Endothelial cell of umbilical vein (primary cell): ENCODE results near the gene PYM1. TPM values are rescaled to one million over a fixed set of nuclear protein-coding genes. Genes with fewer than 3 reads are reported as not detected.

Source experiments
- BruUV-seq: library from RNA; stranded (reverse); fragments of 400-500 nt; replicated peaks from 2 replicates; lab custom pipeline; 2021; lab: Mats Ljungman, UMichigan
- CTCF ChIA-PET: fragments of 300-600, 350-600 bp; sonication (Branson Sonifier 250); formaldehyde crosslinking; loops from one replicate; lab custom pipeline; 2021; ENCODE audit warnings: antibody characterized with exemption, inconsistent platforms; lab: Charles Lee
- POLR2A ChIA-PET: fragments of 300-600, 350-600 bp; sonication (Branson Sonifier 250); formaldehyde crosslinking; loops from one replicate; lab custom pipeline; 2021; ENCODE audit warnings: antibody characterized with exemption, inconsistent platforms; lab: Charles Lee
- DNase-seq: peaks from one replicate; pipeline ENCODE4 v3.0.0-alpha.2; 2011; ENCODE audit warnings: low read depth, low spot score
- FAIRE-seq: peaks from 2 replicates; lab custom pipeline; 2011; peaks lifted over from hg19 to GRCh38; lab: Jason Lieb, UNC
- H2AFZ ChIP-seq: 2 replicates; pipeline ENCODE4 v1.6.0; 2012; ENCODE audit warnings: low read depth, low read length, control low read depth, inconsistent platforms
- H3K27ac ChIP-seq: 2 replicates; pipeline ENCODE4 v1.5.1; 2011; ENCODE audit warnings: low read depth, mild to moderate bottlenecking, control low read depth, low read length, moderate library complexity; ENCODE audit not compliant: insufficient read depth
- H3K27me3 ChIP-seq, 2 experiments: 2 replicates each; pipeline versions ENCODE4 v1.6.0 to v1.6.1; 2011; ENCODE audit warnings: low read length in 2 of 2, mixed read lengths in 1 of 2; ENCODE audit not compliant: control insufficient read depth in 2 of 2, insufficient read depth in 2 of 2
- H3K36me3 ChIP-seq, 2 experiments: 2 replicates in 1 of 2; 3 replicates in 1 of 2; pipeline ENCODE4 v1.5.1; 2011; ENCODE audit warnings: low read length in 2 of 2, mild to moderate bottlenecking in 1 of 2, moderate library complexity in 1 of 2; ENCODE audit not compliant: control insufficient read depth in 2 of 2, insufficient read depth in 2 of 2; ENCODE audit errors: extremely low read depth in 1 of 2
- H3K4me1 ChIP-seq: 3 replicates; pipeline ENCODE4 v1.5.1; 2011; ENCODE audit warnings: mild to moderate bottlenecking, low read length; ENCODE audit not compliant: control insufficient read depth, insufficient read depth; ENCODE audit errors: extremely low read depth
- H3K4me2 ChIP-seq: 2 replicates; pipeline ENCODE4 v1.6.1; 2011; ENCODE audit warnings: low read length, control low read depth, mixed read lengths; ENCODE audit not compliant: insufficient read depth
- H3K4me3 ChIP-seq, 3 experiments: fragments of 200-600 bp in 1 of 3; sonication (generic), shearing (Covaris generic) in 1 of 3; replicated peaks in 1 of 3; 2 replicates each; pipeline ENCODE4 v1.5.1; 2011 to 2016; ENCODE audit warnings: control low read depth in 3 of 3, low read length in 3 of 3, mild to moderate bottlenecking in 2 of 3, inconsistent platforms in 1 of 3, low read depth in 1 of 3, moderate library complexity in 1 of 3; ENCODE audit not compliant: insufficient read depth in 1 of 3
- H3K79me2 ChIP-seq: 2 replicates; pipeline ENCODE4 v1.6.0; 2012; ENCODE audit warnings: low read length, inconsistent platforms; ENCODE audit not compliant: control insufficient read depth, insufficient read depth
- H3K9ac ChIP-seq: replicated peaks from 2 replicates; pipeline ENCODE3; 2011; ENCODE audit warnings: low read length, control low read depth; ENCODE audit not compliant: insufficient read depth; ENCODE audit errors: extremely low read depth
- H3K9me1 ChIP-seq: replicated peaks from 3 replicates; pipeline ENCODE4 v1.6.0; 2011; ENCODE audit warnings: mild to moderate bottlenecking, low read length; ENCODE audit not compliant: control insufficient read depth, insufficient read depth; ENCODE audit errors: extremely low read depth
- H3K9me3 ChIP-seq: replicated peaks from 2 replicates; pipeline ENCODE4 v1.5.1; 2012; ENCODE audit warnings: low read length, inconsistent platforms; ENCODE audit not compliant: control insufficient read depth, insufficient read depth
- H4K20me1 ChIP-seq: replicated peaks from 2 replicates; pipeline ENCODE3; 2011; ENCODE audit warnings: mild to moderate bottlenecking, low read length; ENCODE audit not compliant: control insufficient read depth, insufficient read depth; ENCODE audit errors: extremely low read depth
- EZH2 ChIP-seq: IDR thresholded peaks from 2 replicates; pipeline ENCODE4 v1.6.1; 2012; ENCODE audit warnings: borderline replicate concordance, low read depth, mild to moderate bottlenecking, moderate library complexity, low read length, inconsistent platforms; ENCODE audit not compliant: severe bottlenecking
- FOS ChIP-seq: IDR thresholded peaks from 2 replicates; pipeline ENCODE4 v1.6.1; 2011; ENCODE audit warnings: mild to moderate bottlenecking, low read length, moderate library complexity, borderline replicate concordance; ENCODE audit not compliant: insufficient read depth
- GATA2 ChIP-seq: IDR thresholded peaks from 2 replicates; pipeline ENCODE4 v1.7.0; 2011; ENCODE audit warnings: low read depth, mild to moderate bottlenecking, moderate library complexity, mixed read lengths, low read length; ENCODE audit not compliant: insufficient read length, insufficient read depth
- JUN ChIP-seq: IDR thresholded peaks from 2 replicates; pipeline ENCODE4 v1.6.1; 2011; ENCODE audit warnings: borderline replicate concordance, low read depth; ENCODE audit not compliant: insufficient read length, insufficient read depth
- MYC ChIP-seq: IDR thresholded peaks from one replicate; pipeline ENCODE4 v1.6.1; 2011; ENCODE audit warnings: mild to moderate bottlenecking, low read depth, low read length
- POLR2A ChIP-seq: IDR thresholded peaks from 2 replicates; pipeline ENCODE4 v1.6.1; 2012; ENCODE audit warnings: low read depth, mild to moderate bottlenecking, control low read depth, low read length
- POLR2AphosphoS5 ChIP-seq: IDR thresholded peaks from 2 replicates; pipeline ENCODE4 v1.6.1; 2012; ENCODE audit warnings: low read depth, mild to moderate bottlenecking, control low read depth, low read length, moderate library complexity; ENCODE audit not compliant: insufficient read depth
- dilution Hi-C: fragments of 300-500 bp; cut with MboI; formaldehyde crosslinking; loops from one replicate; pipeline ENCODE4 v1.15.0; 2019; ENCODE audit warnings: low sequenced_read_pairs; ENCODE audit not compliant: extremely low pct_ligation_motif_present
- intact Hi-C: fragments of 100-400 bp; cut with micrococcal nuclease; formaldehyde crosslinking; loops from one replicate; pipeline ENCODE4 v1.10.0; 2022
- polyA plus RNA-seq, 4 experiments: library from polyadenylated mRNA; depleted of rRNA in 3 of 4; stranded (reverse) in 3 of 4; unstranded in 1 of 4; fragments of >200 nt; gene quantifications; 2 replicates each; pipeline versions ENCODE4 v1.2.1 to v1.2.3, GENCODE V29; 2011 to 2012; ENCODE audit warnings: missing spikeins in 1 of 4
- total RNA-seq: library from RNA; stranded (reverse); gene quantifications from 2 replicates; pipeline ENCODE4 v1.2.3, GENCODE V29; 2021
- TF ChIP-seq, protein P1 (sequence below): IDR thresholded peaks from 2 replicates; pipeline ENCODE4 v1.6.1; 2011; ENCODE audit not compliant: insufficient read depth, insufficient read length
- TF ChIP-seq, protein P2 (sequence below), 2 donors: IDR thresholded peaks; 1 replicate in 1 of 2; 2 replicates in 1 of 2; pipeline ENCODE4 v1.5.1; 2011; ENCODE audit warnings: low read length in 2 of 2, mild to moderate bottlenecking in 2 of 2, moderate library complexity in 2 of 2, control low read depth in 1 of 2, inconsistent platforms in 1 of 2, low read depth in 1 of 2; ENCODE audit not compliant: insufficient read depth in 1 of 2; ENCODE audit errors: extremely low read depth in 1 of 2

The PYM1 gene
- total and polyA plus RNA-seq, 2 donors (not counting 3 experiments of a cell fraction or from before 2014, with no cell fraction given): 18.7 to 23.5 TPM

DNA sequence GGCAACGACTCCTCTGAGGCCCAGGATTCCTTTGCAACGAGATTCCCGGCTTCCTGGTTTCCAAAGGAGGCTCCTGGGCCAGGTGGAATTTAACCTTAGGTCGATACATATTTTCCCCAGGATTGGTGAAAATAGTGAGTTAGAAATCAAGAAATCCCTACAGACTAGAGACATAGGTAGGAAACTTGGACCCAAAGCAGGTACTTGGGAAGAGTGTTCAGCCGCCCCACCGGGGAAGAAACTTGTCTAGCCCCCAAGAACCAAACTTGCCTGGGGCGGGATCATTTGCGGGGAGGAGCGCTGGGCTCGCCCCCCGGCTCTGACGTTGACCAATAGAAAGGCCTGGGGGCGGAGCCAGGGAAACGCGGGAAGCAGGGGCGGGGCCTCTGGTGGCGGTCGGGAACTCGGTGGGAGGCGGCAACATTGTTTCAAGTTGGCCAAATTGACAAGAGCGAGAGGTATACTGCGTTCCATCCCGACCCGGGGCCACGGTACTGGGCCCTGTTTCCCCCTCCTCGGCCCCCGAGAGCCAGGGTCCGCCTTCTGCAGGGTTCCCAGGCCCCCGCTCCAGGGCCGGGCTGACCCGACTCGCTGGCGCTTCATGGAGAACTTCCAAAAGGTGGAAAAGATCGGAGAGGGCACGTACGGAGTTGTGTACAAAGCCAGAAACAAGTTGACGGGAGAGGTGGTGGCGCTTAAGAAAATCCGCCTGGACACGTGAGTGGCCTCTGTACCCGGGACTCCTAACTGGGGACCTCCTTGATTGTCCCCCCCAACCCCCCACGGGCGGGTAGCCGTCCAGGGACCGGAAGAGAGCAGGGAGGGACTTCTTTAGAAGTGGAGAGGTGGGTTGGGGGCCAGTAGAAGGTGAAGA is 39.0 kb upstream of the PYM1 start, which contains the start of gene CDK2:
CDK2 (plus strand) TSS at position 423 of the 874 bp plus-strand sequence; CDS start at position 602, 179 bp downstream.
- dilution Hi-C loops (no loop called here), intact Hi-C loops (no loop called here)
- no peaks in the 10 kb centered on the region for H3K9me3 ChIP-seq
- H4K20me1 ChIP-seq: no peaks in the 10 kb centered on the region
- TF ChIP-seq MYC (no peak), POLR2AphosphoS5 (peak; percentile 76), POLR2A (peak; percentile 85)
- TF ChIP-seq, protein P1, sequence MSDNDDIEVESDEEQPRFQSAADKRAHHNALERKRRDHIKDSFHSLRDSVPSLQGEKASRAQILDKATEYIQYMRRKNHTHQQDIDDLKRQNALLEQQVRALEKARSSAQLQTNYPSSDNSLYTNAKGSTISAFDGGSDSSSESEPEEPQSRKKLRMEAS: no peak
- H3K9ac ChIP-seq: peak within 1 kb of the TSS; percentile 85
- FAIRE-seq (peak; percentile 91), DNase-seq (peak; percentile 89)
- peak within 1 kb of the TSS; percentile 51 for H3K27ac ChIP-seq
- H3K36me3 ChIP-seq: peaks cover 1 to 3% of the 10 kb centered on the region in 2 experiments
- H3K27me3 ChIP-seq: no peaks in the 10 kb centered on the region
- peak within 1 kb of the TSS; percentile 48 to 68 (median 68) for H3K4me3 ChIP-seq
- peaks cover 15% of the 10 kb centered on the region for H3K4me1 ChIP-seq
- H3K4me2 ChIP-seq: peak within 1 kb of the TSS; percentile 95
- POLR2A ChIA-PET: no interaction called here
- peaks cover 13% of the 10 kb centered on the region for H3K79me2 ChIP-seq
- TSS peak; percentile 51 for BruUV-seq
- CTCF ChIA-PET: no interaction called here
- H2AFZ ChIP-seq: peak within 1 kb of the TSS; percentile 98
- H3K9me1 ChIP-seq: no peaks in the 10 kb centered on the region

GRCh38 chr12:55965941-55966407 is 38.3 kb upstream of the PYM1 start, which contains the start of gene PMEL:
Gene PMEL (minus strand): TSS chr12:55966042. CDS start chr12:55966011, 31 bp downstream.
- ChIA-PET POLR2A (no interaction called here), CTCF (no interaction called here)
- Histone ChIP-seq H3K4me1 (peaks cover 15% of the 10 kb centered on the region), H4K20me1 (no peaks in the 10 kb centered on the region), H3K9me3 (no peaks in the 10 kb centered on the region), H3K4me2 (peak within 1 kb of the TSS; percentile 95), H3K36me3 (peaks cover 0 to 3% of the 10 kb centered on the region in 2 experiments), H2AFZ (peak within 1 kb of the TSS; percentile 98), H3K27me3 (no peaks in the 10 kb centered on the region), H3K9me1 (no peaks in the 10 kb centered on the region), H3K9ac (peak within 1 kb of the TSS; percentile 85), H3K27ac (peak within 1 kb of the TSS; percentile 51), H3K4me3 (peak within 1 kb of the TSS; percentile 48 to 68 (median 68)), H3K79me2 (peaks cover 13% of the 10 kb centered on the region)
- intact Hi-C loops: no loop called here
- BruUV-seq: no TSS peak
- FAIRE-seq: peak; percentile 44
- dilution Hi-C loops: no loop called here
- TF ChIP-seq FOS (no peak), POLR2A (no peak), POLR2AphosphoS5 (no peak), GATA2 (no peak), JUN (no peak), MYC (no peak), EZH2 (no peak)
- TF ChIP-seq, protein P2, sequence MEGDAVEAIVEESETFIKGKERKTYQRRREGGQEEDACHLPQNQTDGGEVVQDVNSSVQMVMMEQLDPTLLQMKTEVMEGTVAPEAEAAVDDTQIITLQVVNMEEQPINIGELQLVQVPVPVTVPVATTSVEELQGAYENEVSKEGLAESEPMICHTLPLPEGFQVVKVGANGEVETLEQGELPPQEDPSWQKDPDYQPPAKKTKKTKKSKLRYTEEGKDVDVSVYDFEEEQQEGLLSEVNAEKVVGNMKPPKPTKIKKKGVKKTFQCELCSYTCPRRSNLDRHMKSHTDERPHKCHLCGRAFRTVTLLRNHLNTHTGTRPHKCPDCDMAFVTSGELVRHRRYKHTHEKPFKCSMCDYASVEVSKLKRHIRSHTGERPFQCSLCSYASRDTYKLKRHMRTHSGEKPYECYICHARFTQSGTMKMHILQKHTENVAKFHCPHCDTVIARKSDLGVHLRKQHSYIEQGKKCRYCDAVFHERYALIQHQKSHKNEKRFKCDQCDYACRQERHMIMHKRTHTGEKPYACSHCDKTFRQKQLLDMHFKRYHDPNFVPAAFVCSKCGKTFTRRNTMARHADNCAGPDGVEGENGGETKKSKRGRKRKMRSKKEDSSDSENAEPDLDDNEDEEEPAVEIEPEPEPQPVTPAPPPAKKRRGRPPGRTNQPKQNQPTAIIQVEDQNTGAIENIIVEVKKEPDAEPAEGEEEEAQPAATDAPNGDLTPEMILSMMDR (IDR thresholded peaks at IDR 0.05; ENCODE audit: extremely low read depth in 1 of 2, insufficient read depth in 1 of 2, low read depth in 1 of 2, low read length in 2 of 2): no peak
- TF ChIP-seq, protein P1: no peak
- peak; percentile 17 for DNase-seq
